HepG2 (cell line): ENCODE measurements around the gene SUN1. TPM values are rescaled to one million over a fixed set of nuclear protein-coding genes. Genes with fewer than 3 reads are reported as not detected.

Experiments used
- FOSL1 ChIP-seq: sonication (generic); formaldehyde crosslinking; IDR thresholded peaks from 2 replicates; pipeline ENCODE4 v1.9.0; 2021; ENCODE audit warnings: missing genetic modification reagents, borderline replicate concordance
- IKZF5 ChIP-seq: IDR thresholded peaks from 2 replicates; pipeline ENCODE4 v1.6.1; 2018; ENCODE audit warnings: missing genetic modification reagents, mild to moderate bottlenecking, missing compliant biosample characterization
- NAIF1 ChIP-seq: sonication (generic); formaldehyde crosslinking; IDR thresholded peaks from 2 replicates; pipeline ENCODE4 v1.5.0; 2020; ENCODE audit warnings: mild to moderate bottlenecking, missing genetic modification reagents, borderline replicate concordance
- NCOA2 ChIP-seq: sonication (generic); formaldehyde crosslinking; IDR thresholded peaks from 2 replicates; pipeline ENCODE4 v1.8.0; 2022; ENCODE audit warnings: inconsistent platforms
- NFIC ChIP-seq: IDR thresholded peaks from 2 replicates; pipeline ENCODE4 v1.6.1; 2012; ENCODE audit warnings: mild to moderate bottlenecking, low read length, inconsistent platforms
- NFKB2 ChIP-seq: sonication (generic); formaldehyde crosslinking; IDR thresholded peaks from 2 replicates; pipeline ENCODE4 v1.4.0; 2020; ENCODE audit warnings: missing genetic modification reagents, borderline replicate concordance
- SIX4 ChIP-seq: sonication (generic); formaldehyde crosslinking; IDR thresholded peaks from 2 replicates; pipeline ENCODE4 v1.4.0; 2020; ENCODE audit warnings: missing genetic modification reagents
- TEAD3 ChIP-seq: optimal IDR thresholded peaks from 2 replicates; pipeline ENCODE3; 2016; ENCODE audit warnings: borderline replicate concordance
- TFDP1 ChIP-seq: IDR thresholded peaks from 2 replicates; pipeline ENCODE4 v1.6.1; 2016; ENCODE audit warnings: missing compliant biosample characterization, missing genetic modification reagents, borderline replicate concordance
- ZIK1 ChIP-seq: sonication (generic); formaldehyde crosslinking; IDR thresholded peaks from 2 replicates; pipeline ENCODE4 v1.5.0; 2020; ENCODE audit warnings: mild to moderate bottlenecking, low read depth, missing genetic modification reagents, borderline replicate concordance
- ZKSCAN1 ChIP-seq: fragments of 150-350 bp; IDR thresholded peaks from 2 replicates; pipeline ENCODE4 v1.6.1; 2014; ENCODE audit warnings: low read length
- ZNF205 ChIP-seq: IDR thresholded peaks from 2 replicates; pipeline ENCODE4 v1.6.1; 2018; ENCODE audit warnings: missing biosample characterization, missing genetic modification reagents
- ZNF501 ChIP-seq: sonication (generic); formaldehyde crosslinking; IDR thresholded peaks from 2 replicates; pipeline ENCODE4 v1.5.1; 2020; ENCODE audit warnings: mild to moderate bottlenecking, moderate library complexity, missing genetic modification reagents
- ZNF557 ChIP-seq: sonication (generic); formaldehyde crosslinking; IDR thresholded peaks from 2 replicates; pipeline ENCODE4 v1.4.0; 2020; ENCODE audit warnings: missing genetic modification reagents
- ZNF720 ChIP-seq: sonication (generic); formaldehyde crosslinking; IDR thresholded peaks from 2 replicates; pipeline ENCODE4 v1.4.0; 2020; ENCODE audit warnings: missing genetic modification reagents
- polyA plus RNA-seq, 8 experiments: library from polyadenylated mRNA; depleted of rRNA in 3 of 8; stranded (reverse) in 7 of 8; unstranded in 1 of 8; fragments of >200 nt; fragmentation: Illumina TruSeq in 4 of 8; extraction: Trizol in 4 of 8; gene quantifications; 2 replicates each; pipeline versions ENCODE4 v1.2.1 to v1.2.3, GENCODE V29; 2011 to 2016; ENCODE audit warnings: low read depth in 4 of 8, missing spikeins in 1 of 8, mixed read lengths in 1 of 8; ENCODE audit not compliant: insufficient read depth in 1 of 8
- total RNA-seq, 5 experiments: library from RNA; depleted of rRNA; stranded (reverse); fragments of >200 nt; fragmentation: Illumina TruSeq; extraction: Trizol; gene quantifications; 2 replicates each; pipeline ENCODE4 v1.2.3, GENCODE V29; 2016; ENCODE audit warnings: low read depth in 1 of 5
- TF ChIP-seq, protein P1 (sequence below): sonication (generic); formaldehyde crosslinking; IDR thresholded peaks from 2 replicates; pipeline ENCODE4 v1.4.0; 2020; ENCODE audit warnings: missing genetic modification reagents
- TF ChIP-seq, protein P2 (sequence below), 2 experiments: sonication (generic) in 1 of 2; formaldehyde crosslinking in 1 of 2; IDR thresholded peaks; 2 replicates each; pipeline versions ENCODE4 v1.5.1 to v1.6.1; 2011 to 2020; ENCODE audit warnings: borderline replicate concordance in 1 of 2, low read depth in 1 of 2, low read length in 1 of 2, mild to moderate bottlenecking in 1 of 2, missing genetic modification reagents in 1 of 2, moderate library complexity in 1 of 2
- TF ChIP-seq, protein P3 (sequence below): sonication (generic); formaldehyde crosslinking; IDR thresholded peaks from 2 replicates; pipeline ENCODE4 v1.5.0; 2020; ENCODE audit warnings: missing genetic modification reagents
- TF ChIP-seq, protein P4 (sequence below): IDR thresholded peaks from 2 replicates; pipeline ENCODE4 v1.6.1; 2016; ENCODE audit warnings: low read depth, control low read depth

Gene SUN1
- total and polyA plus RNA-seq, 2 of the 13 experiments (the other 11 are each of a cell fraction or from before 2014, with no cell fraction given): 47.0 to 126 TPM

GRCh38 chr7:873367-874002, 41.2 kb downstream of the SUN1 start (continued):
- TF ChIP-seq IKZF5: peak; percentile 93
- TF ChIP-seq NFIC: 0 out of 2 replicates have a peak, but pooled peaks have one; percentile 19
- TF ChIP-seq ZNF501 (CRISPR knock-in tag): peak; percentile 86
- TF ChIP-seq, protein P1, sequence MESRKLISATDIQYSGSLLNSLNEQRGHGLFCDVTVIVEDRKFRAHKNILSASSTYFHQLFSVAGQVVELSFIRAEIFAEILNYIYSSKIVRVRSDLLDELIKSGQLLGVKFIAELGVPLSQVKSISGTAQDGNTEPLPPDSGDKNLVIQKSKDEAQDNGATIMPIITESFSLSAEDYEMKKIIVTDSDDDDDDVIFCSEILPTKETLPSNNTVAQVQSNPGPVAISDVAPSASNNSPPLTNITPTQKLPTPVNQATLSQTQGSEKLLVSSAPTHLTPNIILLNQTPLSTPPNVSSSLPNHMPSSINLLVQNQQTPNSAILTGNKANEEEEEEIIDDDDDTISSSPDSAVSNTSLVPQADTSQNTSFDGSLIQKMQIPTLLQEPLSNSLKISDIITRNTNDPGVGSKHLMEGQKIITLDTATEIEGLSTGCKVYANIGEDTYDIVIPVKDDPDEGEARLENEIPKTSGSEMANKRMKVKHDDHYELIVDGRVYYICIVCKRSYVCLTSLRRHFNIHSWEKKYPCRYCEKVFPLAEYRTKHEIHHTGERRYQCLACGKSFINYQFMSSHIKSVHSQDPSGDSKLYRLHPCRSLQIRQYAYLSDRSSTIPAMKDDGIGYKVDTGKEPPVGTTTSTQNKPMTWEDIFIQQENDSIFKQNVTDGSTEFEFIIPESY (CRISPR knock-in tag): peak; percentile 97
- peak; percentile 72; the same call in 1 of the 2 replicates for TF ChIP-seq ZNF205 (CRISPR knock-in tag)
- peak; percentile 23; the same call in 1 of the 2 replicates for TF ChIP-seq FOSL1 (CRISPR knock-in tag)
- peak; percentile 40; the same call in 1 of the 2 replicates for TF ChIP-seq SIX4
- TF ChIP-seq, protein P2, sequence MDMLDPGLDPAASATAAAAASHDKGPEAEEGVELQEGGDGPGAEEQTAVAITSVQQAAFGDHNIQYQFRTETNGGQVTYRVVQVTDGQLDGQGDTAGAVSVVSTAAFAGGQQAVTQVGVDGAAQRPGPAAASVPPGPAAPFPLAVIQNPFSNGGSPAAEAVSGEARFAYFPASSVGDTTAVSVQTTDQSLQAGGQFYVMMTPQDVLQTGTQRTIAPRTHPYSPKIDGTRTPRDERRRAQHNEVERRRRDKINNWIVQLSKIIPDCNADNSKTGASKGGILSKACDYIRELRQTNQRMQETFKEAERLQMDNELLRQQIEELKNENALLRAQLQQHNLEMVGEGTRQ (IDR thresholded peaks at IDR 0.05; ENCODE audit: low read depth, low read length): peak; percentile 71
- TF ChIP-seq, protein P2 (CRISPR knock-in tag; IDR thresholded peaks at IDR 0.05; ENCODE audit: borderline replicate concordance): peak; percentile 74; the same call in 1 of the 2 replicates
- no peak for TF ChIP-seq ZNF720 (CRISPR knock-in tag)
- TF ChIP-seq, protein P3, sequence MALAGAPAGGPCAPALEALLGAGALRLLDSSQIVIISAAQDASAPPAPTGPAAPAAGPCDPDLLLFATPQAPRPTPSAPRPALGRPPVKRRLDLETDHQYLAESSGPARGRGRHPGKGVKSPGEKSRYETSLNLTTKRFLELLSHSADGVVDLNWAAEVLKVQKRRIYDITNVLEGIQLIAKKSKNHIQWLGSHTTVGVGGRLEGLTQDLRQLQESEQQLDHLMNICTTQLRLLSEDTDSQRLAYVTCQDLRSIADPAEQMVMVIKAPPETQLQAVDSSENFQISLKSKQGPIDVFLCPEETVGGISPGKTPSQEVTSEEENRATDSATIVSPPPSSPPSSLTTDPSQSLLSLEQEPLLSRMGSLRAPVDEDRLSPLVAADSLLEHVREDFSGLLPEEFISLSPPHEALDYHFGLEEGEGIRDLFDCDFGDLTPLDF (CRISPR knock-in tag): no peak; the same call in 1 of the 2 replicates
- peak; percentile 97 for TF ChIP-seq NFKB2 (CRISPR knock-in tag)
- TF ChIP-seq ZKSCAN1: no peak
- peak; percentile 80 for TF ChIP-seq TEAD3 (CRISPR knock-in tag)
- peak; percentile 89 for TF ChIP-seq ZIK1 (CRISPR knock-in tag)
- TF ChIP-seq TFDP1 (CRISPR knock-in tag): peak; percentile 95
- TF ChIP-seq ZNF557: peak; percentile 98
- peak; percentile 38; the same call in 1 of the 2 replicates for TF ChIP-seq NAIF1 (CRISPR knock-in tag)
- peak; percentile 68 for TF ChIP-seq NCOA2 (CRISPR knock-in tag)
- TF ChIP-seq, protein P4, sequence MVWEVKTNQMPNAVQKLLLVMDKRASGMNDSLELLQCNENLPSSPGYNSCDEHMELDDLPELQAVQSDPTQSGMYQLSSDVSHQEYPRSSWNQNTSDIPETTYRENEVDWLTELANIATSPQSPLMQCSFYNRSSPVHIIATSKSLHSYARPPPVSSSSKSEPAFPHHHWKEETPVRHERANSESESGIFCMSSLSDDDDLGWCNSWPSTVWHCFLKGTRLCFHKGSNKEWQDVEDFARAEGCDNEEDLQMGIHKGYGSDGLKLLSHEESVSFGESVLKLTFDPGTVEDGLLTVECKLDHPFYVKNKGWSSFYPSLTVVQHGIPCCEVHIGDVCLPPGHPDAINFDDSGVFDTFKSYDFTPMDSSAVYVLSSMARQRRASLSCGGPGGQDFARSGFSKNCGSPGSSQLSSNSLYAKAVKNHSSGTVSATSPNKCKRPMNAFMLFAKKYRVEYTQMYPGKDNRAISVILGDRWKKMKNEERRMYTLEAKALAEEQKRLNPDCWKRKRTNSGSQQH (CRISPR knock-in tag): peak; percentile 86; the same call in 1 of the 2 replicates
